Astrocyte (in vitro differentiated cells and primary cell): ENCODE data around the gene TBC1D9B. TPM values are rescaled to one million over a fixed set of nuclear protein-coding genes. Genes with fewer than 3 reads are reported as not detected.

Source experiments
- DNase-seq: peaks from one replicate; pipeline ENCODE4 v3.0.0-alpha.2; 2010; ENCODE audit warnings: low read depth
- FAIRE-seq: peaks from 2 replicates; lab custom pipeline; 2011; peaks lifted over from hg19 to GRCh38; lab: Jason Lieb, UNC
- H2AFZ ChIP-seq: 2 replicates; pipeline ENCODE4 v1.6.0; 2012; ENCODE audit warnings: low read depth, low read length, inconsistent platforms
- H3K27ac ChIP-seq: 2 replicates; pipeline ENCODE4 v1.5.1; 2011; ENCODE audit warnings: low read depth, low read length, inconsistent platforms
- H3K27me3 ChIP-seq: 2 replicates; pipeline ENCODE4 v1.6.0; 2011; ENCODE audit warnings: low read length, inconsistent platforms; ENCODE audit not compliant: insufficient read depth
- H3K36me3 ChIP-seq: 2 replicates; pipeline ENCODE4 v1.5.1; 2011; ENCODE audit warnings: low read length, inconsistent platforms; ENCODE audit not compliant: insufficient read depth
- H3K4me1 ChIP-seq: 2 replicates; pipeline ENCODE4 v1.5.1; 2011; ENCODE audit warnings: low read length, inconsistent platforms; ENCODE audit not compliant: insufficient read depth
- H3K4me2 ChIP-seq: 2 replicates; pipeline ENCODE4 v1.6.0; 2012; ENCODE audit warnings: low read length, inconsistent platforms
- H3K4me3 ChIP-seq: 2 replicates; pipeline ENCODE4 v1.5.1; 2011; ENCODE audit warnings: low read depth, mild to moderate bottlenecking, low read length, inconsistent platforms; ENCODE audit not compliant: insufficient read depth
- H3K79me2 ChIP-seq: 2 replicates; pipeline ENCODE4 v1.6.0; 2012; ENCODE audit warnings: mild to moderate bottlenecking, low read length, inconsistent platforms; ENCODE audit not compliant: insufficient read depth
- H3K9ac ChIP-seq: 2 replicates; pipeline ENCODE4 v1.6.0; 2012; ENCODE audit warnings: mild to moderate bottlenecking, low read length, inconsistent platforms
- H3K9me3 ChIP-seq: 2 replicates; pipeline ENCODE4 v1.5.1; 2012; ENCODE audit warnings: low read depth, mild to moderate bottlenecking, low read length, inconsistent platforms; ENCODE audit not compliant: insufficient read depth
- H4K20me1 ChIP-seq: 2 replicates; pipeline ENCODE4 v1.6.0; 2012; ENCODE audit warnings: low read length, inconsistent platforms; ENCODE audit not compliant: insufficient read depth
- H3K27ac Mint-ChIP-seq: one replicate; pipeline ENCODE4 v1.8.0; 2021; ENCODE audit warnings: mild to moderate bottlenecking, mixed read lengths; ENCODE audit not compliant: unreplicated experiment
- H3K27me3 Mint-ChIP-seq: one replicate; pipeline ENCODE4 v1.8.0; 2021; ENCODE audit warnings: low read depth, mixed read lengths; ENCODE audit not compliant: unreplicated experiment
- H3K36me3 Mint-ChIP-seq: one replicate; pipeline ENCODE4 v1.8.0; 2021; ENCODE audit warnings: low read depth, mixed read lengths; ENCODE audit not compliant: unreplicated experiment
- H3K4me1 Mint-ChIP-seq: one replicate; pipeline ENCODE4 v1.8.0; 2021; ENCODE audit warnings: low read depth, mixed read lengths; ENCODE audit not compliant: unreplicated experiment
- H3K4me3 Mint-ChIP-seq: one replicate; pipeline ENCODE4 v1.8.0; 2021; ENCODE audit warnings: mild to moderate bottlenecking, moderate library complexity, mixed read lengths; ENCODE audit not compliant: unreplicated experiment
- H3K9me3 Mint-ChIP-seq: one replicate; pipeline ENCODE4 v1.8.0; 2021; ENCODE audit warnings: mild to moderate bottlenecking, mixed read lengths; ENCODE audit not compliant: unreplicated experiment
- CTCF ChIP-seq: IDR thresholded peaks from 2 replicates; pipeline ENCODE4 v1.5.1; 2011; ENCODE audit warnings: low read depth, mild to moderate bottlenecking, inconsistent platforms, low read length, moderate library complexity; ENCODE audit not compliant: insufficient read depth
- EZH2 ChIP-seq: IDR thresholded peaks from 2 replicates; pipeline ENCODE4 v1.6.1; 2012; ENCODE audit warnings: mild to moderate bottlenecking, low read length, inconsistent platforms; ENCODE audit not compliant: insufficient read depth
- total RNA-seq: library from RNA; stranded (reverse); gene quantifications from 2 replicates; pipeline ENCODE4 v1.2.1, GENCODE V29; 2021

The TBC1D9B gene
- total RNA-seq, 1 donor from 2014 or later: 89.9 TPM

- TF ChIP-seq EZH2 (no peak), CTCF (peak; percentile 22)
- peaks cover 2% of the 10 kb centered on the region for H3K9me3 Mint-ChIP-seq
- FAIRE-seq (no peak), DNase-seq (no peak)
- H3K27me3 Mint-ChIP-seq: no peaks in the 10 kb centered on the region
- Histone ChIP-seq H3K79me2 (peaks cover 55% of the 10 kb centered on the region), H3K9me3 (no peaks in the 10 kb centered on the region), H4K20me1 (peaks cover 96% of the 10 kb centered on the region), H3K27me3 (no peaks in the 10 kb centered on the region), H3K36me3 (peaks cover 65% of the 10 kb centered on the region), H3K4me2 (no peak overlapping the region), H3K4me1 (peaks cover 7% of the 10 kb centered on the region), H3K27ac (peak overlapping the region; percentile 27), H3K4me3 (no peak overlapping the region), H3K9ac (peak overlapping the region; percentile 33), H2AFZ (no peak overlapping the region)
- peak overlapping the region; percentile 90 for H3K27ac Mint-ChIP-seq
- H3K36me3 Mint-ChIP-seq: peaks cover 34% of the 10 kb centered on the region
- peaks cover 37% of the 10 kb centered on the region for H3K4me1 Mint-ChIP-seq
- peak overlapping the region; percentile 64 for H3K4me3 Mint-ChIP-seq
Observed at GRCh38 chr5:179827680-179828079, 80.0 kb downstream of the TBC1D9B start.

- H3K79me2 ChIP-seq: peaks cover 70% of the 10 kb centered on the region
- H3K27ac Mint-ChIP-seq: no peak overlapping the region
Observed at GRCh38 chr5:179825655-179826182, 82.0 kb downstream of the TBC1D9B start.

More at GRCh38 chr5:179825655-179826182, 82.0 kb downstream of the TBC1D9B start:
- H3K27ac ChIP-seq: no peak overlapping the region
- peaks cover 15% of the 10 kb centered on the region for H3K4me1 ChIP-seq
- peaks cover 54% of the 10 kb centered on the region for H3K36me3 ChIP-seq
- Mint-ChIP-seq H3K4me1 (peaks cover 36% of the 10 kb centered on the region), H3K36me3 (peaks cover 32% of the 10 kb centered on the region), H3K27me3 (no peaks in the 10 kb centered on the region), H3K9me3 (peaks cover 2% of the 10 kb centered on the region), H3K4me3 (peak overlapping the region; percentile 5)
- DNase-seq: no peak
- H4K20me1 ChIP-seq: peaks cover 96% of the 10 kb centered on the region
- FAIRE-seq: no peak
- H3K4me2 ChIP-seq: no peak overlapping the region
- H3K27me3 ChIP-seq: no peaks in the 10 kb centered on the region
- no peaks in the 10 kb centered on the region for H3K9me3 ChIP-seq
- H3K9ac ChIP-seq: no peak overlapping the region
- H3K4me3 ChIP-seq: no peak overlapping the region
- no peak overlapping the region for H2AFZ ChIP-seq
- TF ChIP-seq CTCF (no peak), EZH2 (no peak)
